Fibroblast of the aortic adventitia (primary cell): Measurements from ENCODE around the gene FOXRED2. TPM values are rescaled to one million over a fixed set of nuclear protein-coding genes. Genes with fewer than 3 reads are reported as not detected.

ENCODE experiments used
- DNase-seq: peaks from one replicate; pipeline ENCODE4 v3.0.0-alpha.2; 2010; ENCODE audit warnings: low read depth
- H3K4me3 ChIP-seq: 2 replicates; pipeline ENCODE4 v1.5.1; 2011; ENCODE audit warnings: low read depth, mild to moderate bottlenecking, control low read depth, low read length, moderate library complexity
- CTCF ChIP-seq: IDR thresholded peaks from 2 replicates; pipeline ENCODE4 v1.5.1; 2011; ENCODE audit warnings: mild to moderate bottlenecking, low read length, control low read depth, inconsistent platforms; ENCODE audit not compliant: insufficient read depth
- total RNA-seq: library from RNA; depleted of rRNA; stranded (reverse); fragments of >200 nt; gene quantifications from 2 replicates; pipeline ENCODE4 v1.2.3, GENCODE V29; 2012; ENCODE audit warnings: low replicate concordance

Gene FOXRED2
- total RNA-seq, 1 donor, result 27.8 TPM

GRCh38 chr22:36449596-36450175 lies 57.2 kb downstream of the FOXRED2 start:
- no peak overlapping the region for H3K4me3 ChIP-seq
- DNase-seq, result no peak
- TF ChIP-seq CTCF, result no peak

- no peak overlapping the region for H3K4me3 ChIP-seq
- no peak for TF ChIP-seq CTCF
- no peak for DNase-seq
These were observed 59.2 kb downstream of the FOXRED2 start for GRCh38 chr22:36447632-36448031.

GRCh38 chr22:36445158-36445668 lies 61.6 kb downstream of the FOXRED2 start:
- no peak for TF ChIP-seq CTCF
- no peak overlapping the region for H3K4me3 ChIP-seq
- peak; percentile 90 for DNase-seq

GRCh38 chr22:36443198-36443770 lies 63.6 kb downstream of the FOXRED2 start:
- TF ChIP-seq CTCF, result no peak
- no peak for DNase-seq
- no peak overlapping the region for H3K4me3 ChIP-seq

- TF ChIP-seq CTCF, result no peak
- H3K4me3 ChIP-seq, result no peak overlapping the region
- no peak for DNase-seq
These were observed 64.2 kb downstream of the FOXRED2 start for GRCh38 chr22:36442506-36443197.

- TF ChIP-seq CTCF, result no peak
- DNase-seq, result no peak
- H3K4me3 ChIP-seq, result no peak overlapping the region
These were observed 66.3 kb downstream of the FOXRED2 start for GRCh38 chr22:36440429-36441002.
